HL-60 (cell line): ENCODE data around the gene TSC2.

Source experiments
- DNase-seq, 2 experiments: peaks; one replicate each; pipeline ENCODE4 v3.0.0-alpha.2; 2010 to 2020; ENCODE audit warnings: low read depth in 1 of 2, low spot score in 1 of 2
- H3K27ac ChIP-seq: fragments of 250-450 bp; sonication (Bioruptor Pico); replicated peaks from 2 replicates; pipeline ENCODE4 v1.5.1; 2020; ENCODE audit warnings: mild to moderate bottlenecking, moderate library complexity
- H3K27me3 ChIP-seq: fragments of 250-450 bp; sonication (Bioruptor Pico); 2 replicates; pipeline ENCODE4 v1.5.1; 2021; ENCODE audit warnings: mild to moderate bottlenecking, moderate library complexity; ENCODE audit not compliant: insufficient read depth, poor library complexity, severe bottlenecking
- H3K4me3 ChIP-seq: replicated peaks from 2 replicates; pipeline ENCODE4 v1.5.1; 2011; ENCODE audit warnings: mild to moderate bottlenecking, control low read depth, low read length; ENCODE audit not compliant: insufficient read depth
- CTCF ChIP-seq: IDR thresholded peaks from one replicate; pipeline ENCODE4 v1.5.1; 2011; ENCODE audit warnings: low read length, control low read depth, inconsistent platforms; ENCODE audit not compliant: insufficient read depth
- GABPA ChIP-seq: IDR thresholded peaks from 2 replicates; pipeline ENCODE4 v1.6.1; 2012; ENCODE audit warnings: low read depth
- POLR2AphosphoS5 ChIP-seq: IDR thresholded peaks from 2 replicates; pipeline ENCODE4 v1.6.1; 2012; ENCODE audit warnings: low read depth
- REST ChIP-seq: IDR thresholded peaks from 2 replicates; pipeline ENCODE4 v1.6.1; 2012; ENCODE audit warnings: low read depth; ENCODE audit not compliant: insufficient replicate concordance
- SPI1 ChIP-seq: IDR thresholded peaks from 2 replicates; pipeline ENCODE4 v1.6.1; 2012; ENCODE audit warnings: low read depth, mild to moderate bottlenecking, borderline replicate concordance

TSC2 gene

GRCh38 chr16:2077696-2078095, 29.9 kb downstream of the TSC2 start:
- DNase-seq: no peak
- Histone ChIP-seq H3K27ac (no peak overlapping the region), H3K4me3 (no peak overlapping the region), H3K27me3 (no peaks in the 10 kb centered on the region)
- no peak for TF ChIP-seq CTCF
- TF ChIP-seq POLR2AphosphoS5: no peak
- no peak for TF ChIP-seq REST
- no peak for TF ChIP-seq SPI1
- TF ChIP-seq GABPA: no peak

- no peak overlapping the region for H3K27ac ChIP-seq
These were observed 30.3 kb downstream of the TSC2 start for GRCh38 chr16:2078096-2078495.

GRCh38 chr16:2078691-2079090, 30.9 kb downstream of the TSC2 start:
- DNase-seq: no peak
- no peak for TF ChIP-seq GABPA
- TF ChIP-seq POLR2AphosphoS5: no peak
- TF ChIP-seq CTCF: no peak
- TF ChIP-seq REST: no peak
- TF ChIP-seq SPI1: no peak
- Histone ChIP-seq H3K4me3 (no peak overlapping the region), H3K27me3 (no peaks in the 10 kb centered on the region), H3K27ac (no peak overlapping the region)

More at GRCh38 chr16:2078096-2078495, 30.3 kb downstream of the TSC2 start:
- H3K4me3 ChIP-seq: no peak overlapping the region
- DNase-seq: no peak
- TF ChIP-seq REST (no peak), GABPA (no peak), POLR2AphosphoS5 (no peak), SPI1 (no peak), CTCF (no peak)
- H3K27me3 ChIP-seq: no peaks in the 10 kb centered on the region
